ENCODE data around the gene FAM180A.
A peak's percentile ranks its signal among the peaks of the same experiment; 100 is the strongest.
"Not testable (repeated sequence)": the region's sequence is repeated elsewhere in the genome, so short reads cannot be mapped to it uniquely, and the experiment has no call there.

Gene FAM180A

DNA sequence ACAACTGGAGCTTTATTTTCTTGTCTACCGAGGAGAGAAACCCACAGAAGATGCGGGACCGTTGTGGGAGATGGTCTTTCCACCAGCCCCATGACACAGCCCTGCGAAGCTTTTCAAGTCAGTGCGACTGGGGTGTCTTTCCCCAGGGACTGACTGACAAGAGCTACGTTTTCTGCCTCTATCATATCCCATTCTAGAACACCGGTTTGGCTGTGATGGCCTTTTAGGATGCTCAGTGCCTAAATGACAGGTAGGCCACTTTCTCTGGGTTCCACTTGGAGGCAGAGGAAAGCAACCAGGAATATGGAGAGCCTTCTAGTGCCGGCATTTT, 37.5 kb downstream of the FAM180A start:
- DNase-seq, result no peak

GRCh38 chr7:135710417-135711138, 38.0 kb downstream of the FAM180A start:
- no peak for DNase-seq

DNA sequence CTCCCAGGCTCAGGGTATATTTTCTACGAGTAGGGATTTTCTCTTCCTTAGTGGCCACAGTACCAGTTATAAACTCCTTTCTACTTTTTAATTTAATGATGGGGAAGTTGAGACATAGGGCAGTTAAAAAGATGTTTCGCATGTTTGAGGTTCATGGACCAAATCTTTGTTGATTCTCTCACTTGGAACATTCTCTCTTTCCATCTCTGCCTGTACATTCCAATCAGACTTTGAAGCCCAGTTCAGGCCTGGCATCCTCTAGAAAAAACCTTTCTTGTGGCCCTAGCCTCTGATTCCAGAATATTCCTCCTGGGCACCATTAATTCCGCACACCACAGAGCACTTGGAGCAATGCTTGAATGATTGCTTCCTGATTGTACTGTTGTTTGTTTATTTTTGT, 39.1 kb downstream of the FAM180A start:
- DNase-seq, result no peak

GRCh38 chr7:135708041-135708440, 40.6 kb downstream of the FAM180A start:
- no peak for DNase-seq

DNA sequence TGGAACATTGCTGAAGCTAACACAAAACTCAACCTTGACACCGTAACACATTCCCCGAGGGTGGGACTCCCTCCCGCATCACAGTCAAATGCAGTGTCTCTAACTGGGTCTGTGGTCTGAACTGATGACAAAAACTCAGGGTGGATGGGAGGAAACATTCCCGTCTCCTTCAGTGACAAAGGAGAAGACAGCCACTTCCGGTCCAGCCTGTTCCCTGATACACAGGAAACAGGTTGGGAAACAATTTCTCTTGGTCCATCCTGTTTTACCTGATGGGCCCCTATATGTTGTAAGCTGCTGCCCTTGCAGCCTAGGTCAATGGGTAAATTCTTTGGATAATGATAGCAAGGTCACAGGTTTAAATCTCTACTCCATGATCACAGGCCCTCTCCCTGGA, 41.0 kb downstream of the FAM180A start:
- DNase-seq, result no peak

DNA sequence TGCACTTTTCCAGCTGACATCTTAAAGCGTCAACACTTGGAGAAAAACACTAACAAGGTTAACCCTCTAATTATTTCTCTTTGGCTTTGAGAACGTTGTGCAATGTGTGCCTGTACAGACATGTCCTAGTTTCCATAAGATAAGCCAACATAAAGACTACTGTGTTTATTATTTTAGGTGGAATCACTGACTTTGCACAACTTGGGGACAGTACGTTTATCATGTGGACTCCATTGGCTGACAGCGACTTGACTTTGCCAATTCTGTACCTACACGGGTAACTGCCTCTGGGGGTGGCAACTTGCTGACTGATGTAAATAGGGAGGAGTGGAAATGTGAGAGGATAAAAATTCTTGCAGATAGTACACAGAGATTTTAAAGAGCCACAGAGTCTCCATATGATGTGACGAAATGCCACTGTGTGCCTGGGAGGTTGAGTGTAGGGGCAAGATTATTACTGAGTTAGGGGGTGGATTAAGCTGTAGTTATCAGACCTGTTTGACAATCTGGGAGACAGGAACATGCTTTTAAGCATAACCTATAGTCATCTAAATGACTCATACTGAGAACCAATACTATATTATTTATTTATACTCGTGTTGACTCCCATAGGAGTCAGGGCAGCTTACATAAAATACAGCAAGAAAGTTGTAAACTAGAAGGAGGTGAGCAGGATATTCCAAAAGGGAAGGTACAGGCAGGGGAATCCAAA, 41.6 kb downstream of the FAM180A start:
- DNase-seq, result no peak

- DNase-seq, result no peak
These were observed 42.4 kb downstream of the FAM180A start for GRCh38 chr7:135706038-135706742.

DNA sequence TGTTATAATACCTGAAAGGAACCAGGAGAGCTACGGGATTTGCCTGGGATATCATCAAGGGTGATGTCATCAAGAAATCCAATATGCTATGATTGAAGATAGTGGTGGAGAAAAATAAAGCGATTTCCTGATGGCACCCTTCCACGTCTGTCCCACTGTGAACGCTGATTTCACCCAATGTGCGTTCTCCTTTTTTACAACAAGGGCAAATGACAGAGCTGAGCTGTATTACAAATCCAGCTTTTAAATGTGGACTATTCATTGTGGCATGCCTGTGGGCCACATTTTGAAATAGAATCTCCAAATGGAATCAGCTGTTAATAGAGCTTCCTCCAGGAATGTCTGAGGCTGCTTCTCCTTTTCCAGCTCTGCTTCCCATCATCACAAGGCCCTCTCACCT, 43.9 kb downstream of the FAM180A start:
- DNase-seq, result no peak

- DNase-seq, result peak in 1 of 2 experiments; percentile 9
These were observed 44.5 kb downstream of the FAM180A start for GRCh38 chr7:135704074-135704473.

DNA sequence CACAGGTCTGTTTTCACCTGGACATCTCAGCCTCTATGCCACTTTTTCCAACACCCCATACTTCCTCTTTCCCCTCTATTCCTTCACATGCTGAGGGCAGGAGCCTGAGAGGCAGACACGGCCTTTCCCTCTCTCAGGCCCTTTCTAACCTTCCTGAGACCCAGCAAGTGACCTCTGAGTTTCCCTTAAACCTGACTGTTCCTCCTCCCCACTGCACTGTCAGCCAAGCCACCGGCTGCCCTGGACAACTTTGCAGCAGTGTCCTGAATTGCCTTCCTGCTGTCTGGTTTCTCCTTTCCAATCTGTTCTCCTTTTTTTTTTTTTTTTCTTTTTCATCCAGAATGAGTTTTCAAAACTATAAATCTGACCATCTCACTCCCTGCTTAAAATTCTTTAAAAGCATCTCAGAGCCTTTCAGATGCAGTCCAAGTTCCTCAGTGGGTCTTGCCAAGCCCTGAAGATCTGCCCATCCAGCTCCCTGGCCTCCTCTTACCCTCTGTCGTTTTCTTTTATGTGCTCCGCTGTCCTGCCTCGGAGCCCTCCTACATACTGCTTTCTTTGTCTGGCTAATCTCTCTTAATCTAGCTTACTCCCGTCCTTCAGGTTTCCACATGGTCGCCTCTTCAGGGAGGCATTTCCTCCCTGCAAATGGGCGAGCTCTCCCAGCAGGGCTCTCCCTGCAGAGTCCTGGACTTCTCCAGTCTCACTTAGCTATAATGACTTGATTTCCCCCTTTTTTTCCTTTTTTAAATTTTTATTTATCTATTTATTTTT, 51.1 kb downstream of the FAM180A start:
- DNase-seq, result no peak

DNA sequence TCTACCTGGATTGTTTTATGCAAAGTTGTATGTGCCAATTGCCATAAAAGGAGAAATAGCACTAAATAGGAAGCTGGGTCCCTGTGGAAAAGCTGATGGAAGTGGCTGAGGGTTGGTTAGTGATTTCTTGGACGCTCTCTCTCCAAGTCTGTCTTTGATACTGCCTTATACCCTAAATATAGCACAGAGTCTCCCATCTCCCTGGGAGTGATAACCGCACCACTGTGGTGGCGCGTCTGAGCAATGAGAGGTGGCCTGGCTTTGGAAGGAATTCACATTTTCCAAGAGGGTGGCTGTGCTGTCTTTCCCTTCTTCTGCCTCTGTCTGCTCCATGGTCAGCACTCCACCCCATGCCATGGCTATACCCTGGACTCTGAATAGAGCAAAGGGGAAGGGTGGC, 55.1 kb downstream of the FAM180A start:
- DNase-seq, result no peak

DNA sequence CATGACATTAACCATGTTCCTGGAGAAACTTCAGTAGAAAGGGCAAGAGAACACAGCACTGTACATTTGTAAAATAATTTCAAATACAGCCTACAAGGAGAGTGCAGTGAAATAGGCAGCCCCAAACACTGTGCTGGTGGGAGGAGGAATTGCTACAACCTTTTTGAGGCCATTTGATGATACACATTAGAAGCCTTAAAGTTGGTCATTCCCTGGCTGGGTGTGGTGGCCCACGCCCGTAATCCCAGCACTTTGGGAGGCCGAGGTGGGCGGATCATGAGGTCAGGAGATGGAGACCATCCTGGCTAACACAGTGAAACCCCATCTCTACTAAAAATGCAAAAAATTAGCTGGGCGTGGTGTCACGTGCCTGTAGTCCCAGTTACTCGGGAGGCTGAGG, 56.0 kb downstream of the FAM180A start:
- DNase-seq, result not testable (repeated sequence)

DNA sequence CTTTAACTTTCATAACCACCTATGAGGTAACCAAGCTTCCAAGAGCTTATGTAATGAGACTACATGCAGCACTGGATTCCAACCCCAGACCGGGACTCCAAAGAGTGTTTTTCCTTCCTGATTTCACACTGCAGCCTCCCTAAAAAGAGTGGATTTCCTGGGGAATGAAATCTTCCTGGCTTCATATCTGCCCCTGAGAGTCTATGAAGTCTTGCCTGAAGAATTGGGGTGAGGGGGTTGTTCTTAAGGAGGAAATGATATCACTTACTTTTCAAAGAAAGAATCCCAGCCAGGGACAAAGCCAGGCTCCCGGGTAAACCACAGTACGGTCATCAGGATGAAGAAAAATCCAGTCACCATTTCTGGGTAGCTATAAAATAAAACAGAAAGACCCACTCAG, 56.6 kb downstream of the FAM180A start:
- no peak for DNase-seq

DNA sequence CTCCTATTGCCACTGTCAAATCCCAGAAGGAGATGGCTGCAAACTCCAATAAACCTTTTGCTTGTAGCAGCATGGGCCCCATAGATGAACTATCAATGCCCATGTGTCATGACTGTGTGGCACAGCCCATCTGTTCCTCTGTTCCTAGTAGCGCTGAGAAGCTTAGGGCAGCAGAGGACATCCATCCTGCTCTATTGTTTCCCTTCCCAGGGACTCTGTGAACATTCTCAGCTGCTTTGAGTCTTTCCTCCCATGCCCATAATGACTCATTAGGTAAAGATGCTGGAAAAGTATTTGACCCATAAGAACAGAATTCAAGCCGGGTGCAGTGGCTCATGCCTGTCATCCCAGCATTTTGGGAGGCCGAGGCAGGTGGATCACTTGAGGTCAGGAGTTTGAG, 58.0 kb downstream of the FAM180A start:
- no peak for DNase-seq

DNA sequence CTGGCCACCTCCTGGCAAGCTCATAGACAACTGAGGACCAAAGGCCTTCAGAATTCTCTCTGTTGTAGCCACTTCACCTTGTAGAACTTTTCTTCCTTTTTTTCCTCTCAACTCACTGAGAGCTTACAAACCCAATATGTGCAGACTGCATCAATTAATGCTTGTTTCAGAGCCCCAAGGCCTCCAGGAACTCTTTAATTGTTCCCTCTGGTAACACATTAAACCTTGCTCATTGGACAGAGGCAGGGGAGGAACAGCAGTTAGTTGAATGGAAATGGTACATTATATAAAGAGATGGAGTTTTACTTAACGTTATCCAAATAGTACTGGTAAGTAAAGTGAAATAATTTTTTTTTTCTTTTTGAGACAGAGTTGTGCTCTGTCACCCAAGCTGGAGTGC, 61.1 kb downstream of the FAM180A start:
- no peak for DNase-seq

- no peak for DNase-seq
These were observed 63.1 kb downstream of the FAM180A start for GRCh38 chr7:135685306-135686084.

GRCh38 chr7:135684699-135685098, 63.9 kb downstream of the FAM180A start:
- DNase-seq, result no peak

DNA sequence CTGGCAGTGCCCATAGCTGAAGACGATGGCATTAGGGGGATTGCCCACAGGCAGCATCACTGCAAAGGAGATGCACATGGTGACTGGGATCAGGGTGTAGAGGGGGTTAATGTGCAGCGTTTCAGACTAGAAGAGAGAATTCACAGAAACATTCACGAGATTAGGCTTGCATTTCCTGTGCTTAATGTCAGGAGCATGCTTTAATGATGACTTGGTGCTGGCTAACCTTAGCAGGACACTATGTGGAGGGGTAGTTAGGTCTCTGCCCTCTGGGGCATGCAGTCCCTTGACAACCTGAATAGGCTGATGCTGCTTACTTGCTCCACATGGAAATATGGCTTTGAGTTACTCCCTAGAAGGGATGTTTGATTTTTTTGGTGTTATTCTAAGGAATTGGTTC, 64.5 kb downstream of the FAM180A start:
- no peak for DNase-seq

DNA sequence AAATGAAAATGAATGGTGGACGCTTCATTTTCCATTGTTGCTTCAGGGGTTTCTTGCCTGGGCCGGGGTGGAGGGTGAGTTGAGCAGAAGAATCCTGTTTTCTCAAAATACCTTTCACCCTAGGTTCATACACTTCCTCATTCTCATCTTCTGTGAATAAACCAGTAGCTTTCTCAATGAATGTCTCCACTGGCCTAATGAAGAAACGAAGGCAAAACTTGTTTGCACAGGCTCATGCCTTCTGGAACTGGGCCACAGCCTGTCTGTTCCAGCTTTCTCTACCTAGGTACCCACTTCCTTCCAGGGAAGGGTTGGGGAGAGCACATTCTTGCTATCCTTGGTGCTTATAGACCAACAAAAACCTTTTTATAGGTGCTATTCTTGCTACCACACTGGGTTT, 65.0 kb downstream of the FAM180A start:
- no peak for DNase-seq

- no peak for DNase-seq
These were observed 66.4 kb downstream of the FAM180A start for GRCh38 chr7:135682191-135682590.

GRCh38 chr7:135681762-135682161, 66.9 kb downstream of the FAM180A start:
- DNase-seq, result no peak

Measured in NCI-H1930 (cell line).